SU-DHL-6 (cell line): ENCODE data around the gene SARM1.

Experiments
- H2AFZ ChIP-seq: fragments of 200-600 bp; sonication (generic); 2 replicates; pipeline ENCODE4 v1.6.1; 2014; ENCODE audit warnings: low read depth, mild to moderate bottlenecking, moderate library complexity, mixed read lengths, antibody characterized with exemption, low read length; ENCODE audit not compliant: severe bottlenecking
- H3F3A ChIP-seq: fragments of 200-600 bp; shearing (Covaris generic); 2 replicates; pipeline ENCODE4 v1.6.0; 2016; ENCODE audit warnings: antibody characterized with exemption, mild to moderate bottlenecking; ENCODE audit not compliant: insufficient read depth
- H3K27ac ChIP-seq: fragments of 200-600 bp; sonication (generic); 2 replicates; pipeline ENCODE4 v1.5.1; 2016; ENCODE audit warnings: low read depth, mild to moderate bottlenecking, low read length, moderate library complexity, mixed read lengths
- H3K27me3 ChIP-seq: fragments of 200-600 bp; sonication (generic), shearing (Covaris generic); 2 replicates; pipeline ENCODE4 v1.6.0; 2014; ENCODE audit warnings: mild to moderate bottlenecking, low read length
- H3K36me3 ChIP-seq: fragments of 200-600 bp; sonication (generic); 2 replicates; pipeline ENCODE4 v1.6.1; 2014; ENCODE audit warnings: mild to moderate bottlenecking, low read length, mixed read lengths
- H3K4me2 ChIP-seq: fragments of 300-600, 200-600 bp; shearing (Covaris generic), sonication (generic); 2 replicates; pipeline ENCODE4 v1.6.0; 2014; ENCODE audit warnings: low read length, low read depth, mild to moderate bottlenecking; ENCODE audit not compliant: poor library complexity, severe bottlenecking
- H3K4me3 ChIP-seq: fragments of 200-600 bp; sonication (generic); 2 replicates; pipeline ENCODE4 v1.5.1; 2014; ENCODE audit warnings: antibody characterized with exemption, low read length, mild to moderate bottlenecking, mixed read lengths; ENCODE audit not compliant: insufficient read depth, poor library complexity, severe bottlenecking
- H3K79me2 ChIP-seq: fragments of 200-600 bp; sonication (generic); 2 replicates; pipeline ENCODE4 v1.6.1; 2014; ENCODE audit warnings: mild to moderate bottlenecking, low read length, moderate library complexity; ENCODE audit not compliant: insufficient read depth
- H3K9ac ChIP-seq: fragments of 200-600 bp; sonication (generic); 2 replicates; pipeline ENCODE4 v1.7.0; 2014; ENCODE audit warnings: mild to moderate bottlenecking, low read length
- H3K9me2 ChIP-seq: fragments of 200-600 bp; sonication (generic); replicated peaks from 2 replicates; pipeline ENCODE4 v1.6.1; 2014; ENCODE audit warnings: low read length; ENCODE audit not compliant: insufficient read depth
- H3K9me3 ChIP-seq: fragments of 200-600 bp; sonication (generic); 2 replicates; pipeline ENCODE4 v1.6.1; 2014; ENCODE audit warnings: low read length, mixed read lengths; ENCODE audit not compliant: insufficient read depth
- H4K20me1 ChIP-seq: fragments of 200-600 bp; sonication (generic); 2 replicates; pipeline ENCODE4 v1.6.1; 2014; ENCODE audit warnings: low read depth, mild to moderate bottlenecking, antibody characterized with exemption, low read length, moderate library complexity, mixed read lengths
- CTCF ChIP-seq: fragments of 200-600 bp; sonication (generic); IDR thresholded peaks from one replicate; pipeline ENCODE4 v1.5.1; 2017; ENCODE audit warnings: antibody characterized with exemption, mild to moderate bottlenecking, low read length, moderate library complexity; ENCODE audit not compliant: insufficient read depth, poor library complexity, severe bottlenecking
- EZH2phosphoT487 ChIP-seq: fragments of 200-600 bp; sonication (generic), shearing (Covaris generic); conservative IDR thresholded peaks from 2 replicates; pipeline ENCODE4 v1.6.1; 2018; ENCODE audit warnings: mild to moderate bottlenecking, antibody characterized with exemption, low read length, moderate library complexity, mixed read lengths

SARM1 gene

GRCh38 chr17:28366605-28367004, 4.9 kb upstream of the SARM1 start:
- Histone ChIP-seq H3K4me3 (no peak overlapping the region), H3K79me2 (no peaks in the 10 kb centered on the region), H3F3A (peaks cover 11% of the 10 kb centered on the region), H3K36me3 (no peaks in the 10 kb centered on the region), H3K9ac (no peak overlapping the region), H3K27me3 (no peaks in the 10 kb centered on the region), H2AFZ (no peak overlapping the region), H3K9me3 (no peaks in the 10 kb centered on the region), H3K4me2 (no peak overlapping the region), H4K20me1 (no peaks in the 10 kb centered on the region), H3K27ac (no peak overlapping the region), H3K9me2 (no peaks in the 10 kb centered on the region)
- no peak for TF ChIP-seq CTCF
- TF ChIP-seq EZH2phosphoT487 = no peak

- TF ChIP-seq EZH2phosphoT487 (no peak), CTCF (no peak)
- peaks cover 14% of the 10 kb centered on the region for H3F3A ChIP-seq
- no peaks in the 10 kb centered on the region for H3K9me3 ChIP-seq
Observed at GRCh38 chr17:28367641-28368305, 3.7 kb upstream of the SARM1 start.

DNA sequence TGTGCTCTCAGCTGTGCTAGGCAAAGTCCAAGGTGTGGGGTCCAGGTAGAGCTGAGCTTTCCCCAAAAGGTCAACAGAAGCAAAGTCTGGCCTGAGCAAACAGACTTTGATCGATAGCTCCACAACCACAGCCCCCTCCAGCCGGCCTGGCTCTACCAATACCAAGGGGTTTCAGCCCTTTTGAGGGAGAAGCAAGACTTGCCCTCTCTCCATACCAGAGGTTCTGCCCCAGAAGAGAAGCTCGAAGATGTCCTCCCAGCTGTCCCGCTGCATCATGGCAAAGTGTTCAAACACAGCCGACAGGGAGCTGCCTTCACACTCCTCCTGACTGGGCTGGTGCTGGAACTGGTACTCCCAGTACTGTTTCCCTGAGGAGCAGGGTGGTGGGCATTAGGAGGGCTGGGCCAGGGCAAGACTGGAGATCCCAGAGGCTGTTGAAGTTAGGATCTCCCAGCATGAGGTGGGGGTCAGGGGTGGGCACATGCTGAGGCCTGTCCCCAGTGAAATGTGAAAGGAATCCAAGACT, 3.1 kb upstream of the SARM1 start:
- no peaks in the 10 kb centered on the region for H3K9me2 ChIP-seq
- H3F3A ChIP-seq = peaks cover 14% of the 10 kb centered on the region
- no peak overlapping the region for H2AFZ ChIP-seq
- H3K9ac ChIP-seq = no peak overlapping the region
- no peaks in the 10 kb centered on the region for H3K79me2 ChIP-seq
- no peak overlapping the region for H3K4me3 ChIP-seq
- TF ChIP-seq EZH2phosphoT487 (no peak), CTCF (no peak)
- no peaks in the 10 kb centered on the region for H3K27me3 ChIP-seq
- no peaks in the 10 kb centered on the region for H4K20me1 ChIP-seq
- H3K4me2 ChIP-seq = no peak overlapping the region
- no peaks in the 10 kb centered on the region for H3K9me3 ChIP-seq
- no peak overlapping the region for H3K27ac ChIP-seq
- H3K36me3 ChIP-seq = no peaks in the 10 kb centered on the region

More at GRCh38 chr17:28367641-28368305, 3.7 kb upstream of the SARM1 start:
- Histone ChIP-seq H2AFZ (no peak overlapping the region), H3K36me3 (no peaks in the 10 kb centered on the region), H3K27me3 (no peaks in the 10 kb centered on the region), H3K9me2 (no peaks in the 10 kb centered on the region), H3K4me3 (no peak overlapping the region), H3K4me2 (no peak overlapping the region), H3K79me2 (no peaks in the 10 kb centered on the region), H3K9ac (no peak overlapping the region), H3K27ac (no peak overlapping the region), H4K20me1 (no peaks in the 10 kb centered on the region)
